Smooth muscle cell (in vitro differentiated cells): Measurements from ENCODE around the gene CEACAM1. TPM values are rescaled to one million over a fixed set of nuclear protein-coding genes. Genes with fewer than 3 reads are reported as not detected.

Experiments
- DNase-seq: peaks from one replicate; lab custom pipeline; 2025; ENCODE audit not compliant: unreplicated experiment; lab: John Stamatoyannopoulos, UW
- H2AFZ ChIP-seq: fragments of 200-600 bp; sonication (generic); 2 replicates; pipeline ENCODE4 v1.6.0; 2016; ENCODE audit warnings: antibody characterized with exemption, low read depth, mild to moderate bottlenecking
- H3F3A ChIP-seq: fragments of 200-600 bp; sonication (generic); 2 replicates; pipeline ENCODE4 v1.6.0; 2017; ENCODE audit warnings: antibody characterized with exemption, low read depth
- H3K27ac ChIP-seq: fragments of 200-600 bp; sonication (generic); 2 replicates; pipeline ENCODE4 v1.5.1; 2016; ENCODE audit warnings: low read depth, mild to moderate bottlenecking
- H3K27me3 ChIP-seq: fragments of 200-600 bp; sonication (generic); 2 replicates; pipeline ENCODE4 v1.6.1; 2016; ENCODE audit warnings: low read depth, mild to moderate bottlenecking
- H3K36me3 ChIP-seq: fragments of 200-600 bp; sonication (generic); 2 replicates; pipeline ENCODE4 v1.5.1; 2016; ENCODE audit warnings: low read depth
- H3K4me1 ChIP-seq: fragments of 200-600 bp; sonication (generic); 2 replicates; pipeline ENCODE4 v1.5.1; 2016; ENCODE audit warnings: low read depth
- H3K4me2 ChIP-seq: fragments of 200-600 bp; sonication (generic); 2 replicates; pipeline ENCODE4 v1.6.0; 2016; ENCODE audit warnings: mild to moderate bottlenecking
- H3K4me3 ChIP-seq: fragments of 200-600 bp; sonication (generic); 2 replicates; pipeline ENCODE4 v1.5.1; 2016; ENCODE audit warnings: mild to moderate bottlenecking
- H3K79me2 ChIP-seq: fragments of 200-600 bp; sonication (generic); 2 replicates; pipeline ENCODE4 v1.6.0; 2016; ENCODE audit warnings: low read depth, mild to moderate bottlenecking
- H3K9ac ChIP-seq: fragments of 200-600 bp; sonication (generic); 2 replicates; pipeline ENCODE4 v1.6.0; 2016; ENCODE audit warnings: low read depth
- H3K9me3 ChIP-seq: fragments of 200-600 bp; sonication (generic); replicated peaks from 2 replicates; pipeline ENCODE4 v1.5.1; 2016; ENCODE audit warnings: low read depth
- H4K20me1 ChIP-seq: fragments of 200-600 bp; sonication (generic); 2 replicates; pipeline ENCODE4 v1.6.0; 2016; ENCODE audit warnings: low read depth
- WGBS: methylation state at CpG from one replicate; pipeline ENCODE4 v1.1.7; 2016; ENCODE audit warnings: low lambda C conversion rate; 5-methylcytosine and 5-hydroxymethylcytosine counted together
- polyA plus RNA-seq: library from polyadenylated mRNA; unstranded; fragments of >200 nt; fragmentation: Nextera tagmentation; extraction: Ambion mirVana; gene quantifications from 2 replicates; pipeline ENCODE4 v1.2.1, GENCODE V29; 2016
- total RNA-seq: library from RNA; depleted of rRNA; stranded (reverse); fragments of >200 nt; gene quantifications from 2 replicates; pipeline ENCODE4 v1.2.3, GENCODE V29; 2014
- TF ChIP-seq, protein P1 (sequence below): fragments of 200-600 bp; sonication (generic); IDR thresholded peaks from 2 replicates; pipeline ENCODE4 v1.5.1; 2017; ENCODE audit warnings: borderline replicate concordance, mild to moderate bottlenecking, antibody characterized with exemption; ENCODE audit not compliant: insufficient read depth, poor library complexity, severe bottlenecking

CEACAM1 gene
- total and polyA plus RNA-seq, 2 experiments from 2014 or later: 0.31 to 4.5 TPM

DNA sequence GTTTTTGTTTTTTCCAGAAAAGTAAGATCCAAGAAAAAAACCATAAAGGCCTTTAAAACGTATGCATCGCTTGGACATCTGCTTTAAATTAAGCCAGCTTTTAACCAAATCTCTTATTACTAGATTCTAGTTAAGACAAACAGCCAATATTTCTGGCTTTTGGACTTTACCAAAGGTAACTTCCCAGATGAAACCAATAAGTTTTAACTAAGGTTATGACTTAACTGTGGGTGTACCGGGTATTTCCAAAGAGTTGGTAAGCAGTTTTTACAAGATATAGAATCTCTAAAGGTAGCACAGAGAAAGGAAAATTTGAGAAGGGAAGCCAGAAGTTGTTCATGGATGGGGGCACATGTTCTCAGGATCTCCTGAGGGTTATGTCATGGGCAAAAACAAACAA is 34.0 kb downstream of the CEACAM1 start:
- TF ChIP-seq, protein P1, sequence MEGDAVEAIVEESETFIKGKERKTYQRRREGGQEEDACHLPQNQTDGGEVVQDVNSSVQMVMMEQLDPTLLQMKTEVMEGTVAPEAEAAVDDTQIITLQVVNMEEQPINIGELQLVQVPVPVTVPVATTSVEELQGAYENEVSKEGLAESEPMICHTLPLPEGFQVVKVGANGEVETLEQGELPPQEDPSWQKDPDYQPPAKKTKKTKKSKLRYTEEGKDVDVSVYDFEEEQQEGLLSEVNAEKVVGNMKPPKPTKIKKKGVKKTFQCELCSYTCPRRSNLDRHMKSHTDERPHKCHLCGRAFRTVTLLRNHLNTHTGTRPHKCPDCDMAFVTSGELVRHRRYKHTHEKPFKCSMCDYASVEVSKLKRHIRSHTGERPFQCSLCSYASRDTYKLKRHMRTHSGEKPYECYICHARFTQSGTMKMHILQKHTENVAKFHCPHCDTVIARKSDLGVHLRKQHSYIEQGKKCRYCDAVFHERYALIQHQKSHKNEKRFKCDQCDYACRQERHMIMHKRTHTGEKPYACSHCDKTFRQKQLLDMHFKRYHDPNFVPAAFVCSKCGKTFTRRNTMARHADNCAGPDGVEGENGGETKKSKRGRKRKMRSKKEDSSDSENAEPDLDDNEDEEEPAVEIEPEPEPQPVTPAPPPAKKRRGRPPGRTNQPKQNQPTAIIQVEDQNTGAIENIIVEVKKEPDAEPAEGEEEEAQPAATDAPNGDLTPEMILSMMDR: no peak
- H3K79me2 ChIP-seq: no peaks in the 10 kb centered on the region
- no peaks in the 10 kb centered on the region for H3K27me3 ChIP-seq
- H3K36me3 ChIP-seq: no peaks in the 10 kb centered on the region
- peaks cover 8% of the 10 kb centered on the region for H3K4me1 ChIP-seq
- no peak for DNase-seq
- no peaks in the 10 kb centered on the region for H4K20me1 ChIP-seq
- no peak overlapping the region for H3K9ac ChIP-seq
- H3K4me3 ChIP-seq: no peak overlapping the region
- peak overlapping the region; percentile 57 for H3K4me2 ChIP-seq
- no peak overlapping the region for H2AFZ ChIP-seq
- 55% methylated on average over 3 of the region's 3 CpGs for WGBS
- H3K9me3 ChIP-seq: no peaks in the 10 kb centered on the region
- H3F3A ChIP-seq: peaks cover 6% of the 10 kb centered on the region
- no peak overlapping the region for H3K27ac ChIP-seq

DNA sequence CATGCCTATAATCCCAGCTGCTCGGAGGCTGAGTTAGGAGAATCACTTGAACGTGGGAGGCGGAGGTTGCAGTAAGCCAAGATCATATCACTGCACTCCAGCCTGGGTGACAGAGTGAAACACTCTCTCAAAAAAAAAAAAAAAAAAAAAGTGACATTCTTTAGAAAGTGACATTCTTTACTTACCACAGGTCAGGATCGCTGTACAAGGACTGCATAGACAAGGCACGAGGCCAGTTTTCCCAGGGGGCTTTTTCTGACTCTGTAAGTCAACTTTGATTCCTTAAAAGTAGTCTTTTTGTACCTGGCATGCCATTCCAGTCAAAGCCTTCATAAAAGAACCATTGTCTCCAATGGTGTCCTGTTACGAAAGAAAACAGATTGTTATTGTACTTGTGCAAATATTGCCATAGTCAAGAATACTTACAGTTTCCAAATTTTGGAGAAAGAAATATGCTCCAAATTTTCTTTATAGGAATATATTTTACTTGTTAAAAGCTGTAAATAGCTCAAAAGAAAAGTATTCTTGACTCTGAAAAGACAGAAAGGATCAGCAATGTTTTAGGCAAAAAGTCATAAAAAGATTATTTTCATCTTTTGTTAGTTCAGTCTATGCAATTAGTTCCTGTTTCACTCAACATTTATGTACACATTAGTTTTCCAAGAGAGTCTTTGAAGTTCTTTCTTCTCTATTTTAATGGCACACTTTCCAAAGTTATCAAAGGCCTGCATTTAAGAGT is 39.3 kb downstream of the CEACAM1 start:
- no peak for DNase-seq
- Histone ChIP-seq H3K27me3 (no peaks in the 10 kb centered on the region), H3K79me2 (no peaks in the 10 kb centered on the region), H4K20me1 (no peaks in the 10 kb centered on the region), H3K9me3 (no peaks in the 10 kb centered on the region), H2AFZ (no peak overlapping the region), H3K9ac (no peak overlapping the region), H3K4me1 (peaks cover 7% of the 10 kb centered on the region), H3K4me3 (no peak overlapping the region), H3K4me2 (no peak overlapping the region), H3K27ac (no peak overlapping the region), H3K36me3 (no peaks in the 10 kb centered on the region), H3F3A (no peaks in the 10 kb centered on the region)
- WGBS: 47% methylated on average over 6 of the region's 6 CpGs
- TF ChIP-seq, protein P1: no peak

DNA sequence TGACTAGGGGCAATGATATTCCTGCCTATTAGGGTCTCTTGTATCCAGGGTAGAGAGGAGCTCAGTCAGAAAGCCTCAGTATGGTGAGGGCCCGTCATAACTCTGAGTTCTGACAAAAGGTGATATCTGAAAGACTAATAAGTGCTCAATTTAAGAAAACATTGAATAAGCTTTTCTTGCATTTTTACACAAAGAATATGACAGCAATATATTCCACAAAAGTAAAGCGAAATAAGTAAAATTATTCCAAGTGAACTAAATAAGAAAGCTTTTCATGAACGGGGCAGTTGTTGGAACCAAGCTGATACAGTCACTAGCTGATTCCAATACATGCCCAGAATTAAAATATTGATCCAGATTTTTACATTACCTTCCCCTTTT is 40.5 kb downstream of the CEACAM1 start:
- H4K20me1 ChIP-seq: no peaks in the 10 kb centered on the region
- no peaks in the 10 kb centered on the region for H3K27me3 ChIP-seq
- DNase-seq: no peak
- H3K79me2 ChIP-seq: no peaks in the 10 kb centered on the region
- TF ChIP-seq, protein P1: no peak
- no peak overlapping the region for H3K4me3 ChIP-seq
- H3K36me3 ChIP-seq: no peaks in the 10 kb centered on the region
- no peak overlapping the region for H3K9ac ChIP-seq
- H3K9me3 ChIP-seq: no peaks in the 10 kb centered on the region
- H3K4me1 ChIP-seq: peaks cover 7% of the 10 kb centered on the region
- H3F3A ChIP-seq: no peaks in the 10 kb centered on the region
- 89% methylated on average over 3 of the region's 3 CpGs for WGBS
- no peak overlapping the region for H2AFZ ChIP-seq
- no peak overlapping the region for H3K4me2 ChIP-seq
- no peak overlapping the region for H3K27ac ChIP-seq
